Fibroblast of skin of back (primary cell): ENCODE results near the gene SLC38A6.
"Not testable (repeated sequence)": the region's sequence is repeated elsewhere in the genome, so short reads cannot be mapped to it uniquely, and the experiment has no call there.

ENCODE experiments used
- DNase-seq: peaks from one replicate; pipeline ENCODE4 v3.0.0-alpha.2; 2013

SLC38A6 gene

DNA sequence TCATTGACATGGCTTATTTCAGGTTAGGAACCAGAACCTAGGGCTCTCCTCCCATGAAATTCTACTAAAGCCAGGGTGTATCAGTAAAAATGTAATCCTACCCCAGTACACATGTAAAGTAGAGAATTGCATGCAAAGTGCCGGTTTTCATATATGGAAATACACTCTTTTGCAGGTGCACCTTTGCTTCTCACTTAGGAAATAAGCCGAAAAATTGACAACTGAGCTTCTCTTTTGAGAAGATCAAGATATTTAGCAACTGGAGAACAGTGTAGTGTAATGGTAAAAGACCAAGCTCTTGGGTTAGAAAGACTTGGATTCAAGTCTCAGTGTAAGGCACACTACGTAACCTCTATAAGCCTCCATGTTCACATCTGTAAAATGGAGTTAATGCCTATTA lies 82.4 kb downstream of the SLC38A6 start:
- DNase-seq, result no peak

DNA sequence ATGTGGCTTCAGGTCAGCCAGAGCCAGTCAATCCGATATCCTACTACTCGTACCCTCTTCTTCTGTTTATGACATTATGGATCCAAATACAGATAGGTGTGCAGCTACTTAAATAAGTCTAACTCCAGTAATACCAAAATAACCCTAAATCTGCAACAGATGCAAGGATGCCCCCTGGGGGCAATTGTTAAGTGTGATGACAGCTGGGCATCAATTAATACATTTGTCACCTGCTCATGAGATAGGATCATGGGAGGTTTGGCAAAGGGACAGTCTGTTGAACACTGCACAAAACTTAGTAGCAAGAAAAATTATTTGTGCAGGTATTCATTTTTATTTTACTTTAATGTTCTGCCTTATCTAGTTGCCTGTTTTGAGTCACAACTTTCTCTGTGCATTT lies 83.2 kb downstream of the SLC38A6 start:
- no peak for DNase-seq

- DNase-seq, result no peak
Measured at GRCh38 chr14:61064856-61065255, 83.8 kb downstream of the SLC38A6 start.

DNA sequence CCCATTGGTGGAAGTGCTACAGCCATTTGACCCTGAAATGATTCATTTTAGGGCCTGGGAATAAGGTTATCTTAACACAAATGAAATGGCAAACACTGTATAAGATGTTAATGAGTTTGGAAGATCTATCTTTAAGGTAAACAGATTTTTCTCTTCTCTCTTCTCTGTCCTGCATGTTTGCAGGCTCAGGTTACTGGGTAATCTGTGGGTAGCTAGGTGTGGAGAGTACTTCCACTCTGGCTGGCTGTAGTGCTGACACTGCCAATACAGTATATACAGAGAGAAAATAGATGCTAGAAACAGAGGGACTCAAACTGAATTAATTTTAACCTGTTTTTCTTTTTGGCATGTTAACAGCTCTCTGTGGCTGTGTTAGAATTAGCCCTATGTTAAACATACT lies 84.6 kb downstream of the SLC38A6 start:
- DNase-seq, result no peak

DNA sequence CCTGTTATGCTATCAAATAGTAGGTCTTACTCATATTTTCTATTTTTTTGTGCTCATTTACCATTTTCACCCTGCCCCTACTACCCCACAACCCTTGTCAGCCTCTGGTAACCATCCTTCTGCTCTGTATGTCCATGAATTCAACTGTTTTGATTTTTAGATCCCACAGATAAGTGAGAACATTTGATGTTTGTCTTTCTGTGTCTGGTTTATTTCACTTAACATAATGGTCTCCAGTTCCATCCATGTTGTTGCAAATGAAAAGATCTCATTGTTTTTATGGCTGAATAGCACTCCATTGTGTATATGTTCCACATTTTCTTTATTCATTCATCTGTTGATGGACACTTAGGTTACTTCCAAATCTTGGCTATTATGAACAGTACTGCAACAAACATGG lies 91.4 kb downstream of the SLC38A6 start:
- DNase-seq, result not testable (repeated sequence)

DNA sequence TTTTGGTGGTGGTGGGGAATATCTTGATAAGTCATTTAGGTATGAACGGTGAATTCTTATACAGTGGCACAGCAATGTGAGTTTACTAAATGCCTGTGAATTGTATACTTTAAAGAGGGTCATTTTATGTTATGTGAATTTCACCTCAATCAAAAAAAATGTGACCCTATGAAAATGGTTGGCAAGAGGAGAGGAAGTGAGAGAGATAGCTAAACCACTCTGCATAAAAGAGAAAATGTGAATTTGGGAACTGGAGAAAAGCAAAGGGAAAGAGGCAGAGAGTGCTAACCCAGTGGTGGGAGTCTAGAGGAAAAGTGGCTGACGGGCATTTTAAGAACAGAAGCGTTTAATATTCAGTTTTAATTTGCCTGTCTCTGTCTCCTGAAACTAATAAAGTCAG lies 93.8 kb downstream of the SLC38A6 start:
- DNase-seq, result no peak

- DNase-seq, result peak; percentile 55
Measured at GRCh38 chr14:61076556-61076955, 95.5 kb downstream of the SLC38A6 start.

- DNase-seq, result no peak
Measured at GRCh38 chr14:61077437-61077836, 96.4 kb downstream of the SLC38A6 start.

- peak; percentile 30 for DNase-seq
Measured at GRCh38 chr14:61077951-61078720, 97.1 kb downstream of the SLC38A6 start.

GRCh38 chr14:61080591-61081010 lies 99.6 kb downstream of the SLC38A6 start:
- peak; percentile 89 for DNase-seq

DNA sequence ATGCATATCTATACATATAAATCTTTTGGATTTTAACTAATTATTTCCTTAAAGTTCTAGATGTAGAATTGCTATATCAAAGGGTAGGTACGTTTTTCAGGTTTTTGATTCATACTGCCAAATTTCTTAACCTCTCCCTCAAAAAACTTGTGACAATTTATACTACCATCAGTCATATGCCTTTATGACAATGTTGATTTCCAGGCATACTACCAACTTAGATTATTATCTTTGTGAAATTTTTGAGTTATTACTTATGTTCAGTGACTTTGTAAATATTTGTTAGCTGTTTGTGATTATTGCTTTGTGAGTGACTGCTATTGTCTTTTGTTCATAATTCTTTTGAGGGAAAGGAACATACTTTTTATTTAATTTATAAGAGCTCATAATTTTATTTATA lies 107.0 kb downstream of the SLC38A6 start:
- DNase-seq, result no peak

GRCh38 chr14:61089126-61089750 lies 108.2 kb downstream of the SLC38A6 start:
- DNase-seq, result no peak

DNA sequence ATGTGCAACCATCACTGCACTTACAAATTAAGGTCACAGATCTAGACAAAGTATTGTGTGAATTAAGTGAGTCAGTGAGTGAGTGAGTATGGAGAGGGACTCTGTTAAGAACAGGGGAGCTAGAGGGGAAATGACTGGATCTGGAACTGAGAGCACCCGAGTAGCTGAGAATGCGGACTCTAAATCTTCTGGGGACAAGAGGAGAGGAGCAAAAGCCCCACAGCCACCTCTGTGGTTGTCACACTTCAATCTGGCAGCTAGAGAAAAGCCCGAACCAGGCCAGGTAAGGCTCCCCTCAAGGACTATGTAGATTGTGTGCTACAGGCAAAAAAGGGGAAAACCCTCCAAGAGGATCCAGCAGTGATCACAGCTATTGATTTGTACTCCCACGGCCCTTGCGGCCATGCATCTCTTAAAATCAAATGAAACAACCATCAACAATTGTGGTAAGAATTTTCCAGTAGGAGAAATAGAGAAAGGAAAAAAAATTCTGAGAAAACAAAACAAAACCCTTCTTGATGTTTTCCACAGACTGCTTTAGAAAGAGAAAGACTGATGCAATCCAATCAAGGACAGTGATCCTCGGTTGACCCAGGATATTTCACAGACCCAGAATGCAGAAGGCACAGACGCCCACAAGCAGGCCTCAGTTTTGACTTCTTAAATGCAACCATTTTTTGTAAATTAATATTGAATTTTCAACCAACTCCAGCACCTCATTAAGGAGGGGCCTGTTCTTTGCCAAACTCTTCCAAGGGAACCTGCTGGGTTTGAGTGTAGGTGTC lies 109.6 kb downstream of the SLC38A6 start:
- DNase-seq, result no peak

GRCh38 chr14:61091657-61092273 lies 110.7 kb downstream of the SLC38A6 start:
- no peak for DNase-seq

DNA sequence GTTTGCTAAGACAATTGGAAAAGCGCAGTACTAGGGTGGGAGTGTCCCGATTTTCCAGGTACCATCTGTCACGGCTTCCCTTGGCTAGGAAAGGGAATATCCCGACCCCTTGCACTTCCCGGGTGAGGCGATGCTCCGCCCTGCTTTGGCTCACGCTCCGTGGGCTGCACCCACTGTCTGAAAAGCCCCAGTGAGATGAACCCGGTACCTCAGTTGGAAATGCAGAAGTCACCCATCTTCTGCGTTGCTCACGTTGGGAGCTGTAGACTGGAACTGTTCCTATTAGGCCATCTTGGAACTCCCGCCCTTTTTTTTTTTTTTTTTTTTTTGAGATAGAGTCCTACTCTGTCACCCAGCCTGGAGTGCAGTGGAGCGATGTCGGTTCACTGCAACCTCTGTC lies 117.1 kb downstream of the SLC38A6 start:
- not testable (repeated sequence) for DNase-seq

- DNase-seq, result peak; percentile 59
Measured at GRCh38 chr14:61098721-61099120, 117.7 kb downstream of the SLC38A6 start.

GRCh38 chr14:61099216-61099835 lies 118.3 kb downstream of the SLC38A6 start:
- peak; percentile 40 for DNase-seq

DNA sequence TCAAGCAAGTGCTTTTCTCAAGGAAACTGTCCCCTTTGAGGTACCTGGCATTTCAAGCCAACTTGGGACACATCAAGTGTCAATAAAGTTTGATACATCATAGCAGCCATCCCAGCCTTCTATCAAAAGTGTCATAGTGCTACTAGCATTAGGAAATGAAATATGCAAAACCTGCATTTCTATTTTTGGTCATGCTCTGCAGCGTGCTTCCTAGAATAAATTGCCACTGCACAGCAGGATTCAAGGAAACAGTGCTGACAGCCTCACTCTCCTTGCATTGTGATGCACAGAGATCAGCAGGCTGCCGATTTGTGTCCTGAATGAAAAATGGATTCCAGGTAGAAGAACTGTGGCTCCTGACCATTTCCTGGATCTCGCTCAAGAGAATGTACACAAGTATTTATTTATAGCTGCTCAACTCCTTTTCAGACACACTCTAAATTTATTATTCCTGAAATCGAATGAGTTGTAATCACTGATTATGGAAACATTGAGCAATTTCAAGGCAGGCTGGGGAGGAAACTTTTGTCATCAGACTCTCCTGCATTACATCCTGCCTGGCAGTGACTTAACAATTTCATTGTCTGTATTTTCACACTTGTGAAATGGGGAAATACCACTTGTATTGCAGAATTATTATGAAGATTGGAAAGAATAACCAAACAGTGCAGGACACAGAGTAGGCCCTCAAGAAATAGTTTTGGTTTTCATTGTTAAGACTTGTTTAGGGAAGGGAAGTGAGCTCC lies 120.9 kb downstream of the SLC38A6 start:
- DNase-seq, result peak; percentile 55
